SU-DHL-6 (cell line): ENCODE results near the gene HELQ.
A peak's percentile ranks its signal among the peaks of the same experiment; 100 is the strongest.

Experiments used
- H2AFZ ChIP-seq: fragments of 200-600 bp; sonication (generic); 2 replicates; pipeline ENCODE4 v1.6.1; 2014; ENCODE audit warnings: low read depth, mild to moderate bottlenecking, moderate library complexity, mixed read lengths, antibody characterized with exemption, low read length; ENCODE audit not compliant: severe bottlenecking
- H3F3A ChIP-seq: fragments of 200-600 bp; shearing (Covaris generic); 2 replicates; pipeline ENCODE4 v1.6.0; 2016; ENCODE audit warnings: antibody characterized with exemption, mild to moderate bottlenecking; ENCODE audit not compliant: insufficient read depth
- H3K27ac ChIP-seq: fragments of 200-600 bp; sonication (generic); 2 replicates; pipeline ENCODE4 v1.5.1; 2016; ENCODE audit warnings: low read depth, mild to moderate bottlenecking, low read length, moderate library complexity, mixed read lengths
- H3K27me3 ChIP-seq: fragments of 200-600 bp; sonication (generic), shearing (Covaris generic); 2 replicates; pipeline ENCODE4 v1.6.0; 2014; ENCODE audit warnings: mild to moderate bottlenecking, low read length
- H3K36me3 ChIP-seq: fragments of 200-600 bp; sonication (generic); 2 replicates; pipeline ENCODE4 v1.6.1; 2014; ENCODE audit warnings: mild to moderate bottlenecking, low read length, mixed read lengths
- H3K4me2 ChIP-seq: fragments of 300-600, 200-600 bp; shearing (Covaris generic), sonication (generic); 2 replicates; pipeline ENCODE4 v1.6.0; 2014; ENCODE audit warnings: low read length, low read depth, mild to moderate bottlenecking; ENCODE audit not compliant: poor library complexity, severe bottlenecking
- H3K4me3 ChIP-seq: fragments of 200-600 bp; sonication (generic); 2 replicates; pipeline ENCODE4 v1.5.1; 2014; ENCODE audit warnings: antibody characterized with exemption, low read length, mild to moderate bottlenecking, mixed read lengths; ENCODE audit not compliant: insufficient read depth, poor library complexity, severe bottlenecking
- H3K79me2 ChIP-seq: fragments of 200-600 bp; sonication (generic); 2 replicates; pipeline ENCODE4 v1.6.1; 2014; ENCODE audit warnings: mild to moderate bottlenecking, low read length, moderate library complexity; ENCODE audit not compliant: insufficient read depth
- H3K9ac ChIP-seq: fragments of 200-600 bp; sonication (generic); 2 replicates; pipeline ENCODE4 v1.7.0; 2014; ENCODE audit warnings: mild to moderate bottlenecking, low read length
- H3K9me2 ChIP-seq: fragments of 200-600 bp; sonication (generic); replicated peaks from 2 replicates; pipeline ENCODE4 v1.6.1; 2014; ENCODE audit warnings: low read length; ENCODE audit not compliant: insufficient read depth
- H3K9me3 ChIP-seq: fragments of 200-600 bp; sonication (generic); 2 replicates; pipeline ENCODE4 v1.6.1; 2014; ENCODE audit warnings: low read length, mixed read lengths; ENCODE audit not compliant: insufficient read depth
- H4K20me1 ChIP-seq: fragments of 200-600 bp; sonication (generic); 2 replicates; pipeline ENCODE4 v1.6.1; 2014; ENCODE audit warnings: low read depth, mild to moderate bottlenecking, antibody characterized with exemption, low read length, moderate library complexity, mixed read lengths
- EZH2phosphoT487 ChIP-seq: fragments of 200-600 bp; sonication (generic), shearing (Covaris generic); conservative IDR thresholded peaks from 2 replicates; pipeline ENCODE4 v1.6.1; 2018; ENCODE audit warnings: mild to moderate bottlenecking, antibody characterized with exemption, low read length, moderate library complexity, mixed read lengths
- TF ChIP-seq, protein P1 (sequence below): fragments of 200-600 bp; sonication (generic); IDR thresholded peaks from one replicate; pipeline ENCODE4 v1.5.1; 2017; ENCODE audit warnings: antibody characterized with exemption, mild to moderate bottlenecking, low read length, moderate library complexity; ENCODE audit not compliant: insufficient read depth, poor library complexity, severe bottlenecking

The HELQ gene, protein sequence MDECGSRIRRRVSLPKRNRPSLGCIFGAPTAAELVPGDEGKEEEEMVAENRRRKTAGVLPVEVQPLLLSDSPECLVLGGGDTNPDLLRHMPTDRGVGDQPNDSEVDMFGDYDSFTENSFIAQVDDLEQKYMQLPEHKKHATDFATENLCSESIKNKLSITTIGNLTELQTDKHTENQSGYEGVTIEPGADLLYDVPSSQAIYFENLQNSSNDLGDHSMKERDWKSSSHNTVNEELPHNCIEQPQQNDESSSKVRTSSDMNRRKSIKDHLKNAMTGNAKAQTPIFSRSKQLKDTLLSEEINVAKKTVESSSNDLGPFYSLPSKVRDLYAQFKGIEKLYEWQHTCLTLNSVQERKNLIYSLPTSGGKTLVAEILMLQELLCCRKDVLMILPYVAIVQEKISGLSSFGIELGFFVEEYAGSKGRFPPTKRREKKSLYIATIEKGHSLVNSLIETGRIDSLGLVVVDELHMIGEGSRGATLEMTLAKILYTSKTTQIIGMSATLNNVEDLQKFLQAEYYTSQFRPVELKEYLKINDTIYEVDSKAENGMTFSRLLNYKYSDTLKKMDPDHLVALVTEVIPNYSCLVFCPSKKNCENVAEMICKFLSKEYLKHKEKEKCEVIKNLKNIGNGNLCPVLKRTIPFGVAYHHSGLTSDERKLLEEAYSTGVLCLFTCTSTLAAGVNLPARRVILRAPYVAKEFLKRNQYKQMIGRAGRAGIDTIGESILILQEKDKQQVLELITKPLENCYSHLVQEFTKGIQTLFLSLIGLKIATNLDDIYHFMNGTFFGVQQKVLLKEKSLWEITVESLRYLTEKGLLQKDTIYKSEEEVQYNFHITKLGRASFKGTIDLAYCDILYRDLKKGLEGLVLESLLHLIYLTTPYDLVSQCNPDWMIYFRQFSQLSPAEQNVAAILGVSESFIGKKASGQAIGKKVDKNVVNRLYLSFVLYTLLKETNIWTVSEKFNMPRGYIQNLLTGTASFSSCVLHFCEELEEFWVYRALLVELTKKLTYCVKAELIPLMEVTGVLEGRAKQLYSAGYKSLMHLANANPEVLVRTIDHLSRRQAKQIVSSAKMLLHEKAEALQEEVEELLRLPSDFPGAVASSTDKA

DNA sequence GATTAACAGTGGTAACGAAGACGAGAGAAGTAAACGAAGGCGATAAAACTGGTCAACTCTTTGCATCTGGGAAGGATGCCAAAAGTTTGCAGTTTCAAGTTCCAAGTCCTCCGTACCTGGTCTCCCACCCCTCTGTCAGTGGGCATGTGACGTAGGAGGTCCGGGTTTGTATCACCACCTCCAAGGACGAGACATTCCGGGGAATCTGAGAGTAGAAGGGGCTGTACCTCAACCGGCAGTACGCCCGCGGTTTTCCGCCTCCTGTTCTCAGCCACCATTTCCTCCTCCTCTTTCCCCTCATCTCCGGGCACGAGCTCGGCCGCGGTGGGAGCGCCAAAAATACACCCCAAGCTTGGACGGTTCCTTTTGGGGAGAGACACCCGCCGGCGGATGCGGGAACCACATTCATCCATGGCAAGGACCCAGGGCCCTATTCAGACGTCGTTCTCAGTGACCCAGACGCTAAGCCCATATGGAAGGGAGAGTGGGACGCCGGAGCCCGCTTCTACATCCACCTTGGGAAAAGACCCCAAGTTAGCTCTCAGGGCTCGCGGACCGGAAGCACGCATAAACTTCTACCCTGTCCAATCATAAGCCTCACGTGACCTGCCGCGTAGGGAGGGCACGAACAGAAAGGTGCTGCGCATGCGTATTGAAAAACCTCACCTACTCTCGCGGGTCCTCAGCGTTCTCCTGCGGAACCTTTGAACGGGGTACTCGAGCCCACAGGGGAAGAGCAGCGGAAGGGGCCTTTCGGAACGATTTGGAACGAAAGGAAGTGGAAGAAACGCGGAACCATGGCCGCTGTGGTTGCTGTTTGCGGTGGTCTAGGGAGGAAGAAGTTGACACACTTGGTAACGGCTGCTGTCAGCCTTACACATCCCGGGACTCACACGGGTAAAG lies at the start of gene HELQ, which contains the start of gene MRPS18C:
TSS of gene HELQ (minus strand) at position 543 of the 903 bp plus-strand sequence. CDS start at position 413, 130 bp downstream.
TSS of gene MRPS18C (plus strand) at position 778 of the 903 bp plus-strand sequence. CDS start at position 798, 20 bp downstream.
- H3K27ac ChIP-seq, result peak within 1 kb of the TSS; percentile 69
- no peak for TF ChIP-seq EZH2phosphoT487
- TF ChIP-seq, protein P1, sequence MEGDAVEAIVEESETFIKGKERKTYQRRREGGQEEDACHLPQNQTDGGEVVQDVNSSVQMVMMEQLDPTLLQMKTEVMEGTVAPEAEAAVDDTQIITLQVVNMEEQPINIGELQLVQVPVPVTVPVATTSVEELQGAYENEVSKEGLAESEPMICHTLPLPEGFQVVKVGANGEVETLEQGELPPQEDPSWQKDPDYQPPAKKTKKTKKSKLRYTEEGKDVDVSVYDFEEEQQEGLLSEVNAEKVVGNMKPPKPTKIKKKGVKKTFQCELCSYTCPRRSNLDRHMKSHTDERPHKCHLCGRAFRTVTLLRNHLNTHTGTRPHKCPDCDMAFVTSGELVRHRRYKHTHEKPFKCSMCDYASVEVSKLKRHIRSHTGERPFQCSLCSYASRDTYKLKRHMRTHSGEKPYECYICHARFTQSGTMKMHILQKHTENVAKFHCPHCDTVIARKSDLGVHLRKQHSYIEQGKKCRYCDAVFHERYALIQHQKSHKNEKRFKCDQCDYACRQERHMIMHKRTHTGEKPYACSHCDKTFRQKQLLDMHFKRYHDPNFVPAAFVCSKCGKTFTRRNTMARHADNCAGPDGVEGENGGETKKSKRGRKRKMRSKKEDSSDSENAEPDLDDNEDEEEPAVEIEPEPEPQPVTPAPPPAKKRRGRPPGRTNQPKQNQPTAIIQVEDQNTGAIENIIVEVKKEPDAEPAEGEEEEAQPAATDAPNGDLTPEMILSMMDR, result no peak
- H3K9ac ChIP-seq, result peak within 1 kb of the TSS; percentile 81
- H3K79me2 ChIP-seq, result peaks cover 44% of the 10 kb centered on the region
- peaks cover 9% of the 10 kb centered on the region; the same call in 1 of the 2 replicates for H3F3A ChIP-seq
- no peaks in the 10 kb centered on the region for H3K9me2 ChIP-seq
- H3K36me3 ChIP-seq, result peaks cover 6% of the 10 kb centered on the region; the same call in 1 of the 2 replicates
- H4K20me1 ChIP-seq, result no peaks in the 10 kb centered on the region
- H3K4me2 ChIP-seq, result peak within 1 kb of the TSS; percentile 96
- peak within 1 kb of the TSS; percentile 68 for H2AFZ ChIP-seq
- peak within 1 kb of the TSS; percentile 96 for H3K4me3 ChIP-seq
- H3K9me3 ChIP-seq, result no peaks in the 10 kb centered on the region
- H3K27me3 ChIP-seq, result no peaks in the 10 kb centered on the region

DNA sequence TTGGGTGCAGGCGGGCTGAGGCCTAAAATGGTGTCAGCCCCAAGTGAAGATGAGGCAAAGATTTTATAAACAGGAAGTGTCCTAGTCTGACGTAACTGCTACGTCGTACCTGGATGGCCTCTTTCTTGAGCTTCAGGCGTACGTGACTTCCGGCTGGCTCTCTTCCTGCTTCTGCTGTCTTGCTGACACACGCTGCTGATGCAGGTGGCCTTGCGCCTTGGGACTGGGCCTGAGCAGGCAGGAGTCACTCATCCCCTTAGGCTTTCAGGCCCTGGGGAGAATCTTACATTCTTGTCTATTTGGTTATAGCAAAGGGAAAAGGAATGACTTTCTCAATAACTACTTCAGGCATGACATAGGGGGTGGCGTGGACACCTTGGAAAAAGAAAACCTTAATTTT lies 49.4 kb upstream of the HELQ start:
- Histone ChIP-seq H4K20me1 (no peaks in the 10 kb centered on the region), H3K4me3 (no peak overlapping the region), H3K27me3 (no peaks in the 10 kb centered on the region), H3K36me3 (no peaks in the 10 kb centered on the region), H3K79me2 (no peaks in the 10 kb centered on the region), H3F3A (no peaks in the 10 kb centered on the region), H3K9ac (no peak overlapping the region), H3K27ac (no peak overlapping the region), H2AFZ (no peak overlapping the region), H3K4me2 (no peak overlapping the region), H3K9me2 (no peaks in the 10 kb centered on the region), H3K9me3 (no peaks in the 10 kb centered on the region)
- TF ChIP-seq, protein P1, result no peak
- TF ChIP-seq EZH2phosphoT487, result no peak

DNA sequence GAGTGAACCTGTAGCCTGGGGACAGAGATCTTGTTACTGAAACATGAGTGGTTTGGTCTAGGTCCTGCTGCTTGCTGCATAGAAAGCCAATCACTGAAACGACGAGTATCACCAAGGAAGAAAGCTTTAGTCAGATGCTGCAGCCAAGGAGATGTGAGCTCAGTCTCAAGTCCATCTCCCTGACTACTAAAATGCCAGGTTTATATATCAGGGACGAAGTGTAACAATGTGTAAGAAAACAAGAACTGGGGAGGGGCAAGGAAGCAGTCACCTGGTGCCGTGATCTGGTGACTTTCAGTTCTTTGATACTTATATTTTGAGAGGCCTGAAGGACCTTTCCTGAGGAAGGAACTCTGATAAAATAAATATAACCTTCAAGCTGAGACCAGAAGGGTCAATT lies 48.9 kb upstream of the HELQ start:
- no peak overlapping the region for H3K9ac ChIP-seq
- no peaks in the 10 kb centered on the region for H4K20me1 ChIP-seq
- H3K36me3 ChIP-seq, result no peaks in the 10 kb centered on the region
- no peaks in the 10 kb centered on the region for H3K27me3 ChIP-seq
- H3K9me2 ChIP-seq, result no peaks in the 10 kb centered on the region
- no peak overlapping the region for H3K4me3 ChIP-seq
- no peak overlapping the region for H3K4me2 ChIP-seq
- H2AFZ ChIP-seq, result peak overlapping the region; percentile 39
- H3K79me2 ChIP-seq, result no peaks in the 10 kb centered on the region
- no peaks in the 10 kb centered on the region for H3F3A ChIP-seq
- H3K27ac ChIP-seq, result no peak overlapping the region
- TF ChIP-seq EZH2phosphoT487, result no peak
- TF ChIP-seq, protein P1, result no peak
- no peaks in the 10 kb centered on the region for H3K9me3 ChIP-seq
